ENCODE data around the gene PHYKPL. TPM values are rescaled to one million over a fixed set of nuclear protein-coding genes. Genes with fewer than 3 reads are reported as not detected.

PHYKPL gene
- total RNA-seq, 1 experiment from 2014 or later: 112 TPM

DNA sequence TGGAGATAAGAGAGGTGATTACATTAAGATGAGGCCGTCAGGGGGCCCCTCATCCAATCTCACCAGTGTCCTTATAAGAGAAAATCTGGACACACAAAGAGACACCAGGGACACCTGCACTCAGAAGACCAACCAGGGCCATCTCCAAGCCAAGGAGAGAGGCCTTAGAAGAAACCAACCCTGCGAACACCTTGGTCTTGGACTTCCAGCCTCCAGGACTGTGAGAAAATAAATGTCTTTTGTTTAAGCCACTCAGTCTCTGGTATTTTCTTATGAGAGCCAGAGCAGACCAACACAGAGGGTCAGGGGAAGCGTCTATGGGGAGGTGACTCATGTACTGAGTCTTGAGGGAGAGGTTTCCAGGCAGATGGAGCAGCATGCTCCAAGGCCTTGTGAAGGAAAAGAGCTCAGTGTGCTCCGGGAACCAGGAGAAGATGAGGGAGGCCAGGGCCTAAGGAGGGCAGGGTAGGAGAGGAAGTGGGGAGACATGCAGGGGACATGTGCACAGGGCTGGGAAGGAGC, 5.4 kb downstream of the PHYKPL start:
- H3K36me3 Mint-ChIP-seq (ENCODE audit: insufficient read depth, unreplicated experiment): peaks cover 57% of the 10 kb centered on the region
- intact Hi-C loops (cut with micrococcal nuclease): no loop called here
- H3K4me1 Mint-ChIP-seq (ENCODE audit: insufficient read depth, unreplicated experiment): peaks cover 54% of the 10 kb centered on the region
- H3K27ac Mint-ChIP-seq (ENCODE audit: low read depth, unreplicated experiment): peak overlapping the region; percentile 55
- TF ChIP-seq, protein P1, sequence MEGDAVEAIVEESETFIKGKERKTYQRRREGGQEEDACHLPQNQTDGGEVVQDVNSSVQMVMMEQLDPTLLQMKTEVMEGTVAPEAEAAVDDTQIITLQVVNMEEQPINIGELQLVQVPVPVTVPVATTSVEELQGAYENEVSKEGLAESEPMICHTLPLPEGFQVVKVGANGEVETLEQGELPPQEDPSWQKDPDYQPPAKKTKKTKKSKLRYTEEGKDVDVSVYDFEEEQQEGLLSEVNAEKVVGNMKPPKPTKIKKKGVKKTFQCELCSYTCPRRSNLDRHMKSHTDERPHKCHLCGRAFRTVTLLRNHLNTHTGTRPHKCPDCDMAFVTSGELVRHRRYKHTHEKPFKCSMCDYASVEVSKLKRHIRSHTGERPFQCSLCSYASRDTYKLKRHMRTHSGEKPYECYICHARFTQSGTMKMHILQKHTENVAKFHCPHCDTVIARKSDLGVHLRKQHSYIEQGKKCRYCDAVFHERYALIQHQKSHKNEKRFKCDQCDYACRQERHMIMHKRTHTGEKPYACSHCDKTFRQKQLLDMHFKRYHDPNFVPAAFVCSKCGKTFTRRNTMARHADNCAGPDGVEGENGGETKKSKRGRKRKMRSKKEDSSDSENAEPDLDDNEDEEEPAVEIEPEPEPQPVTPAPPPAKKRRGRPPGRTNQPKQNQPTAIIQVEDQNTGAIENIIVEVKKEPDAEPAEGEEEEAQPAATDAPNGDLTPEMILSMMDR (IDR thresholded peaks at IDR 0.05; ENCODE audit: unreplicated experiment): no peak
- POLR2A ChIA-PET: interaction anchor here (0.7 to 6.4 kb wide), 6 partner anchors 10 to 25 kb away, joined by 3 to 32 read pairs (median 4); partner anchors contain the start of gene HNRNPAB
- CTCF ChIA-PET: interaction anchor here (1.1 to 1.9 kb wide), 3 partner anchors 8 to 20 kb away, joined by 3 to 5 read pairs (median 5); no protein-coding TSS in a partner anchor
- BruUV-seq (replicated peaks): no TSS peak
- no peak overlapping the region for H3K4me3 Mint-ChIP-seq (ENCODE audit: unreplicated experiment)
- no peaks in the 10 kb centered on the region for H3K27me3 Mint-ChIP-seq (ENCODE audit: insufficient read depth, unreplicated experiment)
- no peak for DNase-seq (ENCODE audit: unreplicated experiment)
- peaks cover 11% of the 10 kb centered on the region for H3K9me3 Mint-ChIP-seq (ENCODE audit: unreplicated experiment)

DNA sequence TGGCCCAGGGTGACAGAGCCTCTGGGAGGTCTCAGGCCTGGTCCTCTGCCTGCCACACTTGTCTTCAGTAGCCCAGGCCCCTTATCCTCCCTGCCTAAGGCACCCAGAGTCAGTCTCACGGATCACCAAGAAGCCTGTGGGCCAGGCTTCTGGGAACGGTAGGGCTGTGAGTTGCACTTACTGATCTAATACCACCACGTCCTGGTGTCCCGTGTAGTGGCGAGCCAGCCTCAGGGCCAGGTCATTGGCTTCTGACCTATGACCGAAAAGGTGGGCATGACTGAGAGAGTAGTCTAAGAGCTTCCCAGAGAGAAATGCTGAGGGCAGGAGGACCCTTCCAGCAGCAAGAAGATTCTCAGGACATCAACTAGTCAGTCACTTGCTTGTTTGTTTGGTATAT, 7.4 kb downstream of the PHYKPL start:
- Mint-ChIP-seq H3K27me3 (ENCODE audit: insufficient read depth, unreplicated experiment) (no peaks in the 10 kb centered on the region), H3K9me3 (ENCODE audit: unreplicated experiment) (peaks cover 11% of the 10 kb centered on the region), H3K36me3 (ENCODE audit: insufficient read depth, unreplicated experiment) (peaks cover 47% of the 10 kb centered on the region), H3K4me3 (ENCODE audit: unreplicated experiment) (no peak overlapping the region), H3K4me1 (ENCODE audit: insufficient read depth, unreplicated experiment) (peaks cover 49% of the 10 kb centered on the region), H3K27ac (ENCODE audit: low read depth, unreplicated experiment) (no peak overlapping the region)
- TF ChIP-seq, protein P1 (IDR thresholded peaks at IDR 0.05; ENCODE audit: unreplicated experiment): no peak
- DNase-seq (ENCODE audit: unreplicated experiment): no peak
- BruUV-seq (replicated peaks): no TSS peak
- ChIA-PET CTCF (interaction anchor here (0.6 to 1.3 kb wide), 2 partner anchors 10 to 64 kb away, joined by 3 to 4 read pairs; no protein-coding TSS in a partner anchor), POLR2A (interaction anchor here (1.2 to 2.0 kb wide), 5 partner anchors 9 to 26 kb away, joined by 3 to 8 read pairs (median 4); no protein-coding TSS in a partner anchor)
- intact Hi-C loops (cut with micrococcal nuclease): no loop called here

DNA sequence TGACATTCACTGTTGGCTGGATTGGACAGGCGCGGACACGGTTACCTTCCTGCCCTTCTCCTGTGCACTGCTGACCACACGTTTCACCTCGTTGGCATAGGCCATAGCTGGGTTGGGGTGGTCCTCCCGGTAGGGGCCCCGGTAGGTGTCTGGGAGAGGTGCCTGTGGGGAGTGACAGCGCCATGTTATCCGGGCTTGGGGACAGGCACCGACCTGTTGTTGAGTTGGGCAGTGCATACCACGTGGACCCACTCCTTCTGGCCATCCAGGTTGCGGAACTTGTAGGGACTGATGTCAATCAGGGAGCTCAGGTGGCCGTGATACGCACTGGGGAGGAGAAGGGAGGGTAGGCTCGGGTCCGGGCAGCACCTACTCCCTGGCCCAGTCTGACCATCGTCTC, 8.2 kb downstream of the PHYKPL start:
- intact Hi-C loops (cut with micrococcal nuclease): no loop called here
- peaks cover 43% of the 10 kb centered on the region for H3K4me1 Mint-ChIP-seq (ENCODE audit: insufficient read depth, unreplicated experiment)
- TF ChIP-seq, protein P1 (IDR thresholded peaks at IDR 0.05; ENCODE audit: unreplicated experiment): no peak
- no peak overlapping the region for H3K27ac Mint-ChIP-seq (ENCODE audit: low read depth, unreplicated experiment)
- no TSS peak for BruUV-seq (replicated peaks)
- H3K4me3 Mint-ChIP-seq (ENCODE audit: unreplicated experiment): no peak overlapping the region
- H3K36me3 Mint-ChIP-seq (ENCODE audit: insufficient read depth, unreplicated experiment): peaks cover 43% of the 10 kb centered on the region
- DNase-seq (ENCODE audit: unreplicated experiment): no peak
- CTCF ChIA-PET: interaction anchor here (1.3 kb wide), 1 partner anchor 10 kb away, joined by 4 read pairs; no protein-coding TSS in a partner anchor
- POLR2A ChIA-PET: interaction anchor here (1.2 to 2.0 kb wide), 3 partner anchors 8 to 14 kb away, joined by 3 to 8 read pairs (median 4); no protein-coding TSS in a partner anchor
- H3K9me3 Mint-ChIP-seq (ENCODE audit: unreplicated experiment): peaks cover 11% of the 10 kb centered on the region
- no peaks in the 10 kb centered on the region for H3K27me3 Mint-ChIP-seq (ENCODE audit: insufficient read depth, unreplicated experiment)

DNA sequence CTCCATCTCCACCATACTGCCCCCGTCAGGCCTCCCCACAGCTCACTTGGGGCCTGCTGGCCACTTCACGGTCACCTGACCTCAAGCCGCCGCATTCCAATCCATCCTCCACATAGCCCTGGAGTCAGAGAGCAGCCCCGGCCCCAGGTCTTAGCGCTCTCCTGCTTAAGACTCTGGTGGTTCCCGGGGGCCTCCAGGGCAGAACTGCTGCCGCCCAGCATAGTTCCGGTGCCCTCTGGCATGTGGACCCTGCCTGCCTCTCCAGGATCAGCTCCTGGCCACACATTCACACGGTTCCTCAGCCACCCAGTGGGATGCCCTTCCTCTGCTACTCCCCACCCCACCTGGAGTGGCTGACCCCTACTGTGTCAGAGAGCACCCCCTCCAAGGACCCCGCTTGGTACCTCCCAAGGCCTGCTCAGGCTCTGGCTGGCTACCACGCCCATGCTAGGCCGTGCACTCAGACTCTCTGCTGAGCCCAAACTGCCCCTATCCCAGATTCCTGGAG, 8.7 kb downstream of the PHYKPL start:
- H3K27me3 Mint-ChIP-seq (ENCODE audit: insufficient read depth, unreplicated experiment): no peaks in the 10 kb centered on the region
- no peak for DNase-seq (ENCODE audit: unreplicated experiment)
- POLR2A ChIA-PET: interaction anchor here (0.6 to 1.4 kb wide), 3 partner anchors 13 to 72 kb away, joined by 3 to 4 read pairs (median 4); no protein-coding TSS in a partner anchor
- H3K9me3 Mint-ChIP-seq (ENCODE audit: unreplicated experiment): peaks cover 11% of the 10 kb centered on the region
- no TSS peak for BruUV-seq (replicated peaks)
- H3K36me3 Mint-ChIP-seq (ENCODE audit: insufficient read depth, unreplicated experiment): peaks cover 43% of the 10 kb centered on the region
- TF ChIP-seq, protein P1 (IDR thresholded peaks at IDR 0.05; ENCODE audit: unreplicated experiment): no peak
- H3K4me1 Mint-ChIP-seq (ENCODE audit: insufficient read depth, unreplicated experiment): peaks cover 39% of the 10 kb centered on the region
- intact Hi-C loops (cut with micrococcal nuclease): no loop called here
- no peak overlapping the region for H3K27ac Mint-ChIP-seq (ENCODE audit: low read depth, unreplicated experiment)
- H3K4me3 Mint-ChIP-seq (ENCODE audit: unreplicated experiment): no peak overlapping the region
- CTCF ChIA-PET: no interaction called here

Measured in MCF 10A (cell line).